Choroid plexus epithelial cell (primary cell): ENCODE measurements around the gene SLC35F3.
"Not testable (repeated sequence)": the region's sequence is repeated elsewhere in the genome, so short reads cannot be mapped to it uniquely, and the experiment has no call there.

Source experiments
- DNase-seq: peaks from one replicate; pipeline ENCODE4 v3.0.0-alpha.2; 2010; ENCODE audit warnings: low read depth
- H3K4me3 ChIP-seq: 2 replicates; pipeline ENCODE4 v1.5.1; 2011; ENCODE audit warnings: low read depth, mild to moderate bottlenecking, control low read depth, low read length, moderate library complexity
- TF ChIP-seq, protein P1 (sequence below): conservative IDR thresholded peaks from 2 replicates; pipeline ENCODE4 v1.5.1; 2011; ENCODE audit warnings: low read depth, mild to moderate bottlenecking, control low read depth, inconsistent platforms, low read length, moderate library complexity

SLC35F3 gene

DNA sequence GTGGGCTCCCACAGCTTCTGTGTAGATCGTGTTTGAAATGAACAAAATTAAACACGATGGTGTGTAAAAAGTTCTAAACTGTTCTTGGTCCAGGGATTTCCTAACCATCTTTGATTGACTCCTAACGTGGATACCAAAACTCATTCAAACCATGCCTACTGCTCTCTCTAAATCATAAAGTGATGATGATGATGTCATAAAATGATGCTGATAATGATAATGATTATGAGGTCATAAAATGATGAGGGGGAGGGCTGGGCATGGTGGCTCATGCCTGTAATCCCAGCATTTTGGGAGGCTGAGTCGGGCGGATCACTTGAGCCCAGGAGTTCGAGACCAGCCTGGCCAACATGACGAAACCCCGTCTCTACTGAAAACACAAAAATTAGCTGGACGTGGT, 335.5 kb downstream of the SLC35F3 start:
- no peak overlapping the region for H3K4me3 ChIP-seq
- TF ChIP-seq, protein P1, sequence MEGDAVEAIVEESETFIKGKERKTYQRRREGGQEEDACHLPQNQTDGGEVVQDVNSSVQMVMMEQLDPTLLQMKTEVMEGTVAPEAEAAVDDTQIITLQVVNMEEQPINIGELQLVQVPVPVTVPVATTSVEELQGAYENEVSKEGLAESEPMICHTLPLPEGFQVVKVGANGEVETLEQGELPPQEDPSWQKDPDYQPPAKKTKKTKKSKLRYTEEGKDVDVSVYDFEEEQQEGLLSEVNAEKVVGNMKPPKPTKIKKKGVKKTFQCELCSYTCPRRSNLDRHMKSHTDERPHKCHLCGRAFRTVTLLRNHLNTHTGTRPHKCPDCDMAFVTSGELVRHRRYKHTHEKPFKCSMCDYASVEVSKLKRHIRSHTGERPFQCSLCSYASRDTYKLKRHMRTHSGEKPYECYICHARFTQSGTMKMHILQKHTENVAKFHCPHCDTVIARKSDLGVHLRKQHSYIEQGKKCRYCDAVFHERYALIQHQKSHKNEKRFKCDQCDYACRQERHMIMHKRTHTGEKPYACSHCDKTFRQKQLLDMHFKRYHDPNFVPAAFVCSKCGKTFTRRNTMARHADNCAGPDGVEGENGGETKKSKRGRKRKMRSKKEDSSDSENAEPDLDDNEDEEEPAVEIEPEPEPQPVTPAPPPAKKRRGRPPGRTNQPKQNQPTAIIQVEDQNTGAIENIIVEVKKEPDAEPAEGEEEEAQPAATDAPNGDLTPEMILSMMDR, result no peak
- DNase-seq, result no peak

DNA sequence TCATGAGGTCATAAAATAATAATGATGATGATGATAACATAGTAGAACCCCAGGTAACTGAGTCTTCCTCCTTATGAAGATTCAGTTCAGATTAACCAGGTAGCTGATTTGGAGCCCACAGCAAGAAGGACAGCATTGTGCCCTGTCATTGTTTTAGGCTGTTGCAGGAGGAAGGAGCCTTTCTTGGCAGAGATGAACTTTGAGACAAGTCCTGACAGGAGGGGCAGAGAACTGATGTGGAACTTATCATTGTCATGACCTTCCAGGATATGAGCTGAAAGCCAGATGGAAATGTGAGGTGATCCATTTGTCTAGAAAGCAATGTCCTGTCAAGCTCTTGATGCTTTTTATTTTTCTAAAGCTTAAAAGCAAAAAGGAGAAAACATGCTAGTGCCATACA, 336.2 kb downstream of the SLC35F3 start:
- no peak overlapping the region for H3K4me3 ChIP-seq
- TF ChIP-seq, protein P1, result no peak
- no peak for DNase-seq

DNA sequence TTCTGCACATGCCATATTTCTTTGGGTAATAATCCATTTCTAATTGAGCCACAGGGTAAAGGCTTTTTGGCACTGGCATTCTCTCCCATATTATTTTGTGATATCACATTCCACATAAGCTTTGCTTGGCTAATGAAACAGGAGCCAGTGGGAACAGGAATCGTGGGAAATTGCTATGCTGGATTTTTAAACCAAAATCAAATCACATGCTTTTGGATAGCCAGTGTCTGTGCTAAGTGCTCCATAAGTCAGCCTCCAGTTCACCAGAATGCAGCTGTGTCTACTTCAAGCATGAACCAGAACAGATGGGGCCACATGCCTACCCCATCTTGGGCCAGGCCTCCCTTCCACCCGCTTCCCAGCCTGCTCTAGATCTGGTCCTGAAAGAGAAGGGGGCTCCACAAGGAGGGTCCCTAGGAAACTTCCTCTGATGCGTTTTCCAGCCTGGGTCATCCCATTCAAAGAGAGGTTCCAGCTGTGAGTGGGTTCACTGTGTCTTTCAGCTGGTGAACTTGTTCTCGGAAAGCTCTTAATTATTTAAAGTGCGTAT, 337.5 kb downstream of the SLC35F3 start:
- TF ChIP-seq, protein P1, result no peak
- no peak for DNase-seq
- H3K4me3 ChIP-seq, result no peak overlapping the region

DNA sequence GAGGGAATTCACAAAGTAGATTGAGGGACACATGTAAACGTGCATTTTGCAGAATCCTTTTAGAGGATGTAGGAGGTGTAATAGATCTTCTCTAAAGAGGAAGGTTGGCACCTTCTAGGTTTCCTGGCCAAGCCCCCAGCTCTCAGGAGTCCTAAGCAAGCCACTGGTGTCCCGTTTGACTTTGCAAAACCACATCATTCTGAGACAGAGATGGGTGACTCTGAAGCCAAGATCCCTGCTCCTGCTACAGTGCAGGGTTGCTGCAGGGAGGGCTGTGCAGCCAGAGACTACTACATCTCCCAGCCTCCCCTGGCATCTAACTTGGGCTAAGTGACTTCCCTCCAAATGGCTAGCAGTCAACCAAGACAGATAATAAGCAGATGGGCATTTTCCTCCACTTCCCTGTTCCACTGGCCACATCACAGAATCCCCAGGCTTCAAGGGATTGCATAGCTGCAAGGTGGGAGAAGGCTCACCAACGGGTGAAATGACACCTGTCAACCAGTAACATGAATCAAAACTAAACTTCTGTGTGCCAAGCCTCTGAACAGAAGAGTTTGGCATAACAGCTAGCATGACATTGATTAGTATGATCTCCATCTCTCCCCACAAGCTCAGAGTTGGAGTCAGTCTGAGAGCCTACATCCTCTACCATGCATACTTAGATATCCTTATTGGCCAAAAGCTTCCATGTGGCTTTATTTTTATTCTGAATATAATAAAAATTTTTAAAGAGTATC, 339.2 kb downstream of the SLC35F3 start:
- H3K4me3 ChIP-seq, result no peak overlapping the region
- TF ChIP-seq, protein P1, result no peak
- no peak for DNase-seq

DNA sequence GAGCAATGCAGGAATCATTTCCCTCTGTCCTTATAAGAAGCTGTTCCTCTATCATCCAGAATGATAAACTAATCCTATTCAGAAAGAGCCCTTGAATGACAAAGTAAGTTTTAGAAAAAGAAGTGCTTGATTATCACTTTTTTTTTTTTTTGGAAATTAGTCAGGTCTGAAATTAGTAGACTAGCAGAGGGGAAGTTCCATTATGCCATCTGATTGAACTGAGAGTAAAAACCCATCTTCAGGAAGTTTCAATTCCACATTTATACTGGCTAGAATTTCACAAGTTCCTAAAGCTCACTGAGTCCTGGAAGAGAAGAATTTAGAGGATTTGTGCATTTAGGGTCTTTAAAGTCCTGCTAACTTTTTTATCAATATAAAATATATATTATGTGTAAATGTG, 340.0 kb downstream of the SLC35F3 start:
- TF ChIP-seq, protein P1, result no peak
- no peak for DNase-seq
- H3K4me3 ChIP-seq, result no peak overlapping the region

DNA sequence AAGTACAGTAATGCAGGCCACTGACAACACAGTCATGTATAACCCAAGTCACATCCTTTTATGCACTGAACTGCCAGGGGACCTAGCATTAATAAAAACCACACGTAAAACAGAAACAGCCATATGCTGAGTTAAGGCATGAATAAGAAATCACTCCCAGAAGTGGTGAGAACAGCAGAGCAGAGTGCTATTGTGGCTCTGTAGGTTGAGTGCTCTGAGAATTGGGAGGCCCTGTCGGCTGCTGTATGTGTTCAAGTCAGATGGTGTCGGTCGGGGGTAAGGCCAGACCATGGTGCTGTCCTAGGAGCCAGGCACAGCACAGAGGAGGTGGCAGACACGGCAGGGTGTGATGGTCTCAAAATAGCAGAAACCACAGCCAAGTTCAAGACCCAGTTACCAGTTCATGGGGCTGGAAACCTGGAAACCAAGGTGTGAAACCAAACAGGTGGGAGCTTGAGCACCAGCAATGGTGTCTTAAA, 342.2 kb downstream of the SLC35F3 start:
- TF ChIP-seq, protein P1, result no peak
- no peak for DNase-seq
- no peak overlapping the region for H3K4me3 ChIP-seq

DNA sequence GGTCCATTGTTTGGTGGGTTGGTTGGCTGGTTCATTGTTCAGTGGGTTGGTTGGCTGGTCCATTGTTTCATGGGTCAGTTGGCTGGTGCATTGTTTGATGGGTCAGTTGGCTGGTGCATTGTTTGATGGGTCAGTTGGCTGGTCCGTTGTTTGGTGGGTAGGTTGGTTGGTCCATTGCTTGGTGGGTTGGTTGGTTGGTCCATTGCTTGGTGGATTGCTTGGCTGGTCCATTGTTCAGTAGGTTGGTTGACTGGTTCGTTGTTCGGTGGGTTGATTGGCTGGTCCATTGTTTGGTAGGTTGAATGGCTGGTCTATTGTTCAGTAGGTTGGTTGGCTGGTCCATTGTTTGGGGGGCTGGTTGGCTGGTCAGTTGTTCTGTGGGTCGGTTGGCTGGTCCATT, 343.3 kb downstream of the SLC35F3 start:
- not testable (repeated sequence) for DNase-seq, H3K4me3 ChIP-seq
